Astrocyte of the spinal cord (primary cell): Measurements from ENCODE around the gene SPSB3.

Source experiments
- DNase-seq: peaks from one replicate; pipeline ENCODE4 v3.0.0; 2011; ENCODE audit warnings: low read depth, low spot score
- H3K4me3 ChIP-seq: 2 replicates; pipeline ENCODE4 v1.5.1; 2011; ENCODE audit warnings: low read depth, mild to moderate bottlenecking, low read length, moderate library complexity
- in situ Hi-C: cut with HindIII; loops from 2 replicates; pipeline ENCODE4 v1.10.0; 2017; ENCODE audit warnings: low sequenced_read_pairs
- TF ChIP-seq, protein P1 (sequence below): IDR thresholded peaks from 2 replicates; pipeline ENCODE4 v1.5.1; 2012; ENCODE audit warnings: low read depth, mild to moderate bottlenecking, low read length, inconsistent platforms

The SPSB3 gene

DNA sequence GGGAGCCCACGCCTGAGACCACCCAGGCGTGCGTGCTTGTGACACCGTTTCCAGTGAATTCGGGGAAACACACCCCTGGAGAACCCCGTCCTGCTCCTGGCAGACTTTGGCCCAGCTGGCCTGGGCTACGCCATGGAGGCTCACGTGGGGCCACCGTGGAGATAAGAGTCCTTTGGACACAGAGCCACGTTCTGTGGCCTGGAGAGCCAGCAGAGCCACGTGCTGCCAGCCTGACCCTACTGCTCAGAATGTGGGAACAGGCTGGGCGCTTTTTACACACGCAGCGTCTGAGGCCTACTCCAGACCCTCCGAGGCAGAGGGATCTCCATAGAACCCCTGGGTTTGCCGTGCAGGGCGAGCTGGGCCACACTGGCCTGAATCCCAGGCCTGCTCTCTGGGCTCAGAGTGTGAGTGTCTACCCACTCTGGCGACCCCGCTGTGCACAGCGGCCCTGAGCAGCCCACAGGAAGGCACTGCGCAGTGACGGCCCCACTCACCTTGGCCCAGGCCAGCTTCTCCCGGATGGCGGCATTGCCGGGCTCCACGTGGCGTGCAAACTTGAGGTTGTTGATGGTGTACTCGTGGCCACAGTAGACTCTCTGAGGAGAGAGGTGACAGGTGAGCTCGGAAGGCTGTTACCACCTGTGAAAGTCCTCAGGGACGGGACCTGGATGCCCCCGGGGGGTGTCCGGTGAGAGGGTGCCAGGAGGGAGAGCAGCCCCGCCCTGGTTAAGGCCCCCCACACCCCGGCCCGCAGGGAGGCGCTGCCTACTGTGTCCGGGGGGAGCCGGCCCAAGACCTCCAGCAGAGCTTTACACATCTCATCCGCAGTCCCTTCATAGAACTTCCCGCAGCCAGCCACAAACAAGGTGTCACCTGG lies 34.3 kb upstream of the SPSB3 start:
- in situ Hi-C loops: no loop called here
- no peak overlapping the region for H3K4me3 ChIP-seq
- DNase-seq: no peak
- TF ChIP-seq, protein P1, sequence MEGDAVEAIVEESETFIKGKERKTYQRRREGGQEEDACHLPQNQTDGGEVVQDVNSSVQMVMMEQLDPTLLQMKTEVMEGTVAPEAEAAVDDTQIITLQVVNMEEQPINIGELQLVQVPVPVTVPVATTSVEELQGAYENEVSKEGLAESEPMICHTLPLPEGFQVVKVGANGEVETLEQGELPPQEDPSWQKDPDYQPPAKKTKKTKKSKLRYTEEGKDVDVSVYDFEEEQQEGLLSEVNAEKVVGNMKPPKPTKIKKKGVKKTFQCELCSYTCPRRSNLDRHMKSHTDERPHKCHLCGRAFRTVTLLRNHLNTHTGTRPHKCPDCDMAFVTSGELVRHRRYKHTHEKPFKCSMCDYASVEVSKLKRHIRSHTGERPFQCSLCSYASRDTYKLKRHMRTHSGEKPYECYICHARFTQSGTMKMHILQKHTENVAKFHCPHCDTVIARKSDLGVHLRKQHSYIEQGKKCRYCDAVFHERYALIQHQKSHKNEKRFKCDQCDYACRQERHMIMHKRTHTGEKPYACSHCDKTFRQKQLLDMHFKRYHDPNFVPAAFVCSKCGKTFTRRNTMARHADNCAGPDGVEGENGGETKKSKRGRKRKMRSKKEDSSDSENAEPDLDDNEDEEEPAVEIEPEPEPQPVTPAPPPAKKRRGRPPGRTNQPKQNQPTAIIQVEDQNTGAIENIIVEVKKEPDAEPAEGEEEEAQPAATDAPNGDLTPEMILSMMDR: no peak

DNA sequence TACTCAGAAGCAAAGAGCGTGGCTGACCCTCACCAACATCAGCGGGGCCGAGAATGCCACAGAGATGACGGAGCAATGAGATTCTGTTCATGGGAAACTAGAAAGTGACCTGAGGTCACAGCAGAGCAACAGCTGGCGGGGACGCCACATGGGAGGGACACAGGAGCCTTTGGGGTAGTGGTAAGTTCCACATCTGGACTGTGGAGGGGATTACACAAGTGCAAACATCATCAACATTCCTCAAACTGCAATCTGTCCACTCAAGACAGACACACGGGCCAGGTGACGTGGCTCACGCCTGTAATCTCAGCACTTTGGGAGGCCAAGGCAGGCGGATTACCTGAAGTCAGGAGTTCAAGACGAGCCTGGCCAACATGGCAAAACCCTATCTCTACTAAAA lies 33.1 kb upstream of the SPSB3 start:
- in situ Hi-C loops: no loop called here
- TF ChIP-seq, protein P1: no peak
- H3K4me3 ChIP-seq: no peak overlapping the region
- DNase-seq: no peak

- DNase-seq: peak; percentile 38
- H3K4me3 ChIP-seq: no peak overlapping the region
- TF ChIP-seq, protein P1: peak; percentile 62
- in situ Hi-C loops: no loop called here
These were observed 30.4 kb upstream of the SPSB3 start for GRCh38 chr16:1812732-1813163.

- in situ Hi-C loops: no loop called here
- no peak for DNase-seq
- TF ChIP-seq, protein P1: no peak
- no peak overlapping the region for H3K4me3 ChIP-seq
These were observed 28.2 kb upstream of the SPSB3 start for GRCh38 chr16:1810536-1810935.

GRCh38 chr16:1810106-1810505 lies 27.7 kb upstream of the SPSB3 start:
- no peak for DNase-seq
- H3K4me3 ChIP-seq: no peak overlapping the region
- in situ Hi-C loops: no loop called here
- TF ChIP-seq, protein P1: no peak

- no peak for DNase-seq
- in situ Hi-C loops: no loop called here
- TF ChIP-seq, protein P1: no peak
- H3K4me3 ChIP-seq: no peak overlapping the region
These were observed 27.0 kb upstream of the SPSB3 start for GRCh38 chr16:1809281-1809801.
